HG02973 (cell line): ENCODE results near the gene ORM2.
"Not testable (repeated sequence)": the region's sequence is repeated elsewhere in the genome, so short reads cannot be mapped to it uniquely, and the experiment has no call there.

Experiments
- ATAC-seq: cut with Tn5 transposase; IDR thresholded peaks from one replicate; pipeline ENCODE4 v1.9.1; 2021; ENCODE audit warnings: moderate library complexity; ENCODE audit not compliant: unreplicated experiment

The ORM2 gene

GRCh38 chr9:114313186-114313585, 16.5 kb upstream of the ORM2 start:
- no peak for ATAC-seq

- ATAC-seq: no peak
Measured at GRCh38 chr9:114314256-114314867, 15.3 kb upstream of the ORM2 start.

- ATAC-seq: no peak
Measured at GRCh38 chr9:114314881-114315722, 14.6 kb upstream of the ORM2 start.

- no peak for ATAC-seq
Measured at GRCh38 chr9:114315723-114316363, 13.8 kb upstream of the ORM2 start.

- no peak for ATAC-seq
Measured at GRCh38 chr9:114316605-114317230, 13.0 kb upstream of the ORM2 start.

- ATAC-seq: no peak
Measured at GRCh38 chr9:114317665-114318357, 11.9 kb upstream of the ORM2 start.

GRCh38 chr9:114318416-114318815, 11.3 kb upstream of the ORM2 start:
- ATAC-seq: no peak

- no peak for ATAC-seq
Measured at GRCh38 chr9:114319147-114319546, 10.5 kb upstream of the ORM2 start.

- not testable (repeated sequence) for ATAC-seq
Measured at GRCh38 chr9:114320710-114321109, 9.0 kb upstream of the ORM2 start.

GRCh38 chr9:114321759-114322158, 7.9 kb upstream of the ORM2 start:
- ATAC-seq: no peak

GRCh38 chr9:114322160-114322818, 7.4 kb upstream of the ORM2 start:
- not testable (repeated sequence) for ATAC-seq

- not testable (repeated sequence) for ATAC-seq
Measured at GRCh38 chr9:114322831-114323531, 6.7 kb upstream of the ORM2 start, which contains the start of gene ORM1. Gene ORM1 (plus strand): TSS chr9:114323098. CDS start chr9:114323134, 36 bp downstream.

GRCh38 chr9:114323849-114324248, 5.8 kb upstream of the ORM2 start:
- ATAC-seq: not testable (repeated sequence)

GRCh38 chr9:114324492-114324891, 5.2 kb upstream of the ORM2 start:
- no peak for ATAC-seq

- not testable (repeated sequence) for ATAC-seq
Measured at GRCh38 chr9:114324965-114325364, 4.7 kb upstream of the ORM2 start.

GRCh38 chr9:114325684-114326254, 3.9 kb upstream of the ORM2 start:
- ATAC-seq: not testable (repeated sequence)

- ATAC-seq: no peak
Measured at GRCh38 chr9:114327749-114328148, 1.9 kb upstream of the ORM2 start.

- not testable (repeated sequence) for ATAC-seq
Measured at GRCh38 chr9:114328357-114328820, 1.3 kb upstream of the ORM2 start.
